K562 (cell line): Measurements from ENCODE around the gene GYPE. TPM values are rescaled to one million over a fixed set of nuclear protein-coding genes. Genes with fewer than 3 reads are reported as not detected.

ENCODE experiments used
- ATF3 ChIP-seq, 2 experiments: fragments of 450-650 bp in 1 of 2; sonication (generic) in 1 of 2; formaldehyde crosslinking in 1 of 2; IDR thresholded peaks in 1 of 2; conservative IDR thresholded peaks in 1 of 2; 2 replicates each; pipeline versions ENCODE4 v1.6.1 to v1.8.1; 2016 to 2023; ENCODE audit warnings: mild to moderate bottlenecking in 2 of 2, moderate library complexity in 2 of 2, inconsistent platforms in 1 of 2, missing genetic modification reagents in 1 of 2
- CREM ChIP-seq: IDR thresholded peaks from 2 replicates; pipeline ENCODE4 v1.6.1; 2014; ENCODE audit warnings: antibody characterized with exemption, low read depth
- EP300 ChIP-seq: IDR thresholded peaks from 2 replicates; pipeline ENCODE4 v1.6.1; 2012; ENCODE audit warnings: low read length, improper control_type of control experiment
- HDAC2 ChIP-seq: fragments of 450-650 bp; IDR thresholded peaks from 2 replicates; pipeline ENCODE4 v1.6.1; 2016; ENCODE audit warnings: mild to moderate bottlenecking
- HDAC3 ChIP-seq: fragments of 450-650 bp; IDR thresholded peaks from 2 replicates; pipeline ENCODE4 v1.6.1; 2018; ENCODE audit warnings: borderline replicate concordance, mild to moderate bottlenecking, moderate library complexity; ENCODE audit not compliant: partially characterized antibody
- HLTF ChIP-seq: fragments of 450-650 bp; IDR thresholded peaks from 2 replicates; pipeline ENCODE4 v1.6.1; 2016
- MAZ ChIP-seq, 2 experiments: fragments of 450-650 bp in 1 of 2; sonication (generic) in 1 of 2; formaldehyde crosslinking; IDR thresholded peaks in 1 of 2; conservative IDR thresholded peaks in 1 of 2; 2 replicates each; pipeline versions ENCODE4 v1.4.0 to v1.5.0; 2020; ENCODE audit warnings: mild to moderate bottlenecking in 1 of 2, missing genetic modification reagents in 1 of 2
- MITF ChIP-seq: IDR thresholded peaks from 2 replicates; pipeline ENCODE4 v1.6.1; 2014; ENCODE audit warnings: antibody characterized with exemption
- RCOR1 ChIP-seq, 2 experiments: IDR thresholded peaks; 2 replicates each; pipeline ENCODE4 v1.6.1; 2012; ENCODE audit warnings: low read depth in 2 of 2, low read length in 2 of 2, borderline replicate concordance in 1 of 2, improper control_type of control experiment in 1 of 2
- SMARCC2 ChIP-seq: fragments of 450-650 bp; IDR thresholded peaks from 2 replicates; pipeline ENCODE4 v1.6.1; 2017; ENCODE audit warnings: antibody characterized with exemption, moderate library complexity, mild to moderate bottlenecking, low read depth
- TAL1 ChIP-seq: fragments of 450-650 bp; IDR thresholded peaks from 2 replicates; pipeline ENCODE4 v1.6.1; 2016; ENCODE audit warnings: mild to moderate bottlenecking
- TCFL5 ChIP-seq: fragments of 250-450 bp; sonication (Bioruptor Pico); conservative IDR thresholded peaks from 2 replicates; pipeline ENCODE4 v1.6.1; 2021; ENCODE audit warnings: mild to moderate bottlenecking, moderate library complexity, matching md5 sums
- TEAD1 ChIP-seq, 2 experiments: fragments of 450-650 bp in 1 of 2; sonication (generic) in 1 of 2; formaldehyde crosslinking; IDR thresholded peaks; 2 replicates each; pipeline versions ENCODE4 v1.4.0 to v1.8.0; 2020 to 2022; ENCODE audit warnings: mild to moderate bottlenecking in 2 of 2, missing genetic modification reagents in 1 of 2
- TFAP4 ChIP-seq: sonication (generic); formaldehyde crosslinking; IDR thresholded peaks from 2 replicates; pipeline ENCODE4 v1.8.0; 2022; ENCODE audit warnings: missing genetic modification reagents, mild to moderate bottlenecking, moderate library complexity, borderline replicate concordance
- ZBED1 ChIP-seq: IDR thresholded peaks from 2 replicates; pipeline ENCODE4 v1.6.1; 2014
- ZBTB11 ChIP-seq, 3 experiments: fragments of 200-800 bp in 1 of 3; fragments of 250-450 bp in 1 of 3; fragments of 450-650 bp in 1 of 3; sonication (Bioruptor Pico) in 1 of 3; sonication (Bioruptor generic) in 1 of 3; formaldehyde crosslinking in 1 of 3; IDR thresholded peaks; 2 replicates each; pipeline versions ENCODE4 v1.6.1 to v1.8.0; 2016 to 2022; ENCODE audit warnings: mild to moderate bottlenecking in 2 of 3, missing genetic modification characterization in 2 of 3, missing compliant biosample characterization in 1 of 3, moderate library complexity in 1 of 3
- ZNF445 ChIP-seq: fragments of 250-450 bp; sonication (Bioruptor Pico); IDR thresholded peaks from 2 replicates; pipeline ENCODE4 v1.4.0; 2020; ENCODE audit warnings: low read depth, mild to moderate bottlenecking, moderate library complexity
- polyA plus RNA-seq, 8 experiments: library from polyadenylated mRNA; depleted of rRNA in 4 of 8; stranded (reverse) in 5 of 8; unstranded in 3 of 8; fragments of >200 nt; fragmentation: Nextera tagmentation in 2 of 8; fragmentation: Illumina TruSeq in 1 of 8; extraction: Ambion mirVana in 2 of 8; extraction: Trizol in 1 of 8; gene quantifications; 2 replicates each; pipeline versions ENCODE4 v1.2.1 to v1.2.3, GENCODE V29; 2011 to 2014; ENCODE audit warnings: inconsistent platforms in 1 of 8, missing spikeins in 1 of 8
- total RNA-seq, 7 experiments: library from RNA; depleted of rRNA in 6 of 7; stranded (reverse); fragments of >200 nt in 6 of 7; fragmentation: Illumina TruSeq in 2 of 7; extraction: Trizol in 2 of 7; gene quantifications; 2 replicates each; pipeline versions ENCODE4 v1.2.1 to v1.2.3, GENCODE V29; 2011 to 2021; ENCODE audit warnings: low replicate concordance in 1 of 7

Gene GYPE
- total and polyA plus RNA-seq, 9 of the 15 experiments (the other 6 are each of a cell fraction or from before 2014, with no cell fraction given), result 16.8 to 108 (median 43.7) TPM

- TF ChIP-seq HDAC3, result peak; percentile 90
- TF ChIP-seq TEAD1 (CRISPR knock-in tag; IDR thresholded peaks at IDR 0.05), result peak in 1 of 2 experiments; percentile 54; a peak in 1 of 4 replicates
- peak; percentile 60; the same call in 1 of the 2 replicates for TF ChIP-seq HLTF
- peak; percentile 87 for TF ChIP-seq ATF3 (IDR thresholded peaks at IDR 0.05)
- peak; percentile 48; the same call in 1 of the 2 replicates for TF ChIP-seq ATF3 (CRISPR knock-in tag; conservative IDR thresholded peaks at IDR 0.05)
- TF ChIP-seq TCFL5 (CRISPR knock-in tag), result 0 out of 2 replicates have a peak, but pooled peaks have one; percentile 18
- peak; percentile 84 for TF ChIP-seq SMARCC2
- TF ChIP-seq TFAP4, result peak; percentile 91
- 0 out of 2 replicates have a peak, but pooled peaks have one; percentile 18 for TF ChIP-seq ZNF445 (CRISPR knock-in tag)
- peak; percentile 64; the same call in 1 of the 2 replicates for TF ChIP-seq HDAC2
- peak; percentile 74; the same call in 1 of the 2 replicates for TF ChIP-seq MITF
- TF ChIP-seq RCOR1 (IDR thresholded peaks at IDR 0.05; ENCODE audit: borderline replicate concordance in 1 of 2, low read depth in 2 of 2, low read length in 2 of 2), result peak in 1 of 2 experiments; percentile 63; a peak in 1 of 4 replicates
- peak; percentile 89 for TF ChIP-seq EP300
- TF ChIP-seq ZBTB11 (CRISPR knock-in tag; IDR thresholded peaks at IDR 0.05), result peak in 1 of 3 experiments; percentile 48; a peak in 1 of 6 replicates
- TF ChIP-seq ZBED1, result peak; percentile 84
- peak; percentile 79 for TF ChIP-seq CREM
- TF ChIP-seq TAL1, result peak; percentile 98
- TF ChIP-seq MAZ (CRISPR knock-in tag; conservative IDR thresholded peaks at IDR 0.05 in 1 of 2, IDR thresholded peaks at IDR 0.05 in 1 of 2), result peak in 1 of 2 experiments; percentile 34; a peak in 1 of 4 replicates
These were observed at the start of gene GYPE (continued) for GRCh38 chr4:143905440-143905839.
